22Rv1 (cell line): Measurements from ENCODE around the gene GDF9.

Experiments used
- H3K27ac ChIP-seq: fragments of 450-650 bp; 2 replicates; pipeline ENCODE4 v1.5.1; 2017
- ZFX ChIP-seq: fragments of 450-650 bp; IDR thresholded peaks from 2 replicates; pipeline ENCODE4 v1.6.1; 2017; ENCODE audit warnings: antibody characterized with exemption, borderline replicate concordance
- TF ChIP-seq, protein P1 (sequence below): fragments of 450-650 bp; IDR thresholded peaks from 2 replicates; pipeline ENCODE4 v1.5.1; 2017; ENCODE audit warnings: mild to moderate bottlenecking

GDF9 gene

DNA sequence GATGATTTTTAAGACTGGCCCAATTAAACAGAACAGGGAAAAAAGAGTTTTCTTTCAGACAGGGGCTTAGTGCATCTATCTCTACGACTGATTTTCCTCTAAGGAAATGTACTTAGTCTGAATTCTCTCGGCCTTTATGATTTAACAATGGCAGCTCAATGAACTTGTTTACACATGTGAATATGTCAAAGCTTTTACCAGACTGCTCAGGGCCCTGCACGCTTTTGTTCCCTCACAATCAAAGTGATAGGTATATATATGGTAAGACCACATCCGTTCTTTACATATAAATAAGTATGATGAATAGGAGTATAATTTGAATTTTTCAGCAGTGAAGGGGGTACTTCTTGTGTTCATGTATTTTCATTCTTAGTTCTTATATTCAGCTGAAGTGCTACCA lies 34.8 kb upstream of the GDF9 start:
- no peak overlapping the region for H3K27ac ChIP-seq
- TF ChIP-seq, protein P1, sequence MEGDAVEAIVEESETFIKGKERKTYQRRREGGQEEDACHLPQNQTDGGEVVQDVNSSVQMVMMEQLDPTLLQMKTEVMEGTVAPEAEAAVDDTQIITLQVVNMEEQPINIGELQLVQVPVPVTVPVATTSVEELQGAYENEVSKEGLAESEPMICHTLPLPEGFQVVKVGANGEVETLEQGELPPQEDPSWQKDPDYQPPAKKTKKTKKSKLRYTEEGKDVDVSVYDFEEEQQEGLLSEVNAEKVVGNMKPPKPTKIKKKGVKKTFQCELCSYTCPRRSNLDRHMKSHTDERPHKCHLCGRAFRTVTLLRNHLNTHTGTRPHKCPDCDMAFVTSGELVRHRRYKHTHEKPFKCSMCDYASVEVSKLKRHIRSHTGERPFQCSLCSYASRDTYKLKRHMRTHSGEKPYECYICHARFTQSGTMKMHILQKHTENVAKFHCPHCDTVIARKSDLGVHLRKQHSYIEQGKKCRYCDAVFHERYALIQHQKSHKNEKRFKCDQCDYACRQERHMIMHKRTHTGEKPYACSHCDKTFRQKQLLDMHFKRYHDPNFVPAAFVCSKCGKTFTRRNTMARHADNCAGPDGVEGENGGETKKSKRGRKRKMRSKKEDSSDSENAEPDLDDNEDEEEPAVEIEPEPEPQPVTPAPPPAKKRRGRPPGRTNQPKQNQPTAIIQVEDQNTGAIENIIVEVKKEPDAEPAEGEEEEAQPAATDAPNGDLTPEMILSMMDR, result no peak
- TF ChIP-seq ZFX, result no peak

DNA sequence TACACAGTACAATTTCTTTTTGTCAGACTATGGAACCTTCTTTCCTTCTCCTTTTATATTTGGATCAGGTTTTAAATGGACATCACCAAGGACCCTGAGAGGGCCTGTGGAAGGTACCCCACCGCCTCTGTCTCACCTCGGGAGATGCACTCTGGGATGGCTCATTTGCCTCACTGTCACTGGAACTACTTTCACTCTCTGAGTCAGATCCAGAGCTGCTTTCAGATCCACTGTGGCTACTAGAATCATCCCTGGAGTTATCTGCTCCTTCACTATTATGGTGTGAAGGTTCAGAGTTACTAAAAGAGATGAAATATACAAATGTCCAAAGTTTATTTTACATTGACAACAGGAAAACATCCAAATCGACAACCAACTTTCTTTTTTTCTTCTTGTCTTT lies 31.8 kb upstream of the GDF9 start:
- TF ChIP-seq, protein P1, result no peak
- TF ChIP-seq ZFX, result no peak
- H3K27ac ChIP-seq, result no peak overlapping the region

DNA sequence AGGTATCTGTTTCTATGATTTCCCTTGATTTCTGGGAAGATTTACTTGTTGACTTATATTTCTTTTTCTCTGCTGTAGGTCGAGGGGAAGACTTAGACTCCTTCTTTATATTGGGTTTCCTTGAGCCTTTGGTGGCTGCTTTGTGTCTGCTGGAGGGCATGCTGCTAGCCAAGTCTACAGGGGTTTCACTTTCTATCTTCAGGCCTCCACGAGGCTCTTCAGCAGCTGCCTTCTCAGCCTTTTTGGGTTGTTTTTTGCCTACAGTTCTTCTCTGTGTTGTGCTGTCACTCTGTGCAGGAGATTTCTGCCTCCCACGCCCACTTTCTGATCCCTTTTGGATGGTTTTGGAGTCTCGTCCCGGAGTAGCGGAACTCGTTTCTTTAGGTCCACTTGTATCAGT lies 30.4 kb upstream of the GDF9 start:
- TF ChIP-seq ZFX, result no peak
- TF ChIP-seq, protein P1, result no peak
- no peak overlapping the region for H3K27ac ChIP-seq

DNA sequence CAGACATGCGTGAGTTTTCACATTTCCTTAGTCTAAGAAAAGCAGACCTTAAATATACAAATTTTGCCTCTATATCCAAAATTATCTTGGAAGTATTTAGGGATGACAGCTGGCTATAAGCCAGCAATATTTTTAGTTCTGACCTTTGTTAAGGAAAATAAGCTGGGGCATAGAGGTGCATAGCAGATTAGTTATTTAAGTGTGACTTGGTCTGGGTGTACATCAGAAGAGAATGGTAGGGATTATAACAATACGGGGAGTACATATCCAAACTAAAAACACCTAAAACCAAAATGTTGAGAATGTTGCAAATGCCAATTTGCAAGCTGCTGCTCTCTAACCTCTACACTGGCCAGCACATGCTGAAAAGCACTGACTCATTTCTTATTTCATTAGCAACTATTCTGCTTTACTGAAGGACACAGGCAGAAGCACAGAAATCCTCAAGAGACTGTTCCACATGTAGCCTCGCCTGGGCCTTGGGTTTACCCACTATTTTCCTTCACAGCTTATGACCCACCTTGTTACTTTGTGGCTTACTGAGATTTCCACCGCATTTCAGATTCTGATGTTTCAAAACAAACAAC lies 29.5 kb upstream of the GDF9 start:
- H3K27ac ChIP-seq, result no peak overlapping the region
- TF ChIP-seq ZFX, result no peak
- TF ChIP-seq, protein P1, result no peak

DNA sequence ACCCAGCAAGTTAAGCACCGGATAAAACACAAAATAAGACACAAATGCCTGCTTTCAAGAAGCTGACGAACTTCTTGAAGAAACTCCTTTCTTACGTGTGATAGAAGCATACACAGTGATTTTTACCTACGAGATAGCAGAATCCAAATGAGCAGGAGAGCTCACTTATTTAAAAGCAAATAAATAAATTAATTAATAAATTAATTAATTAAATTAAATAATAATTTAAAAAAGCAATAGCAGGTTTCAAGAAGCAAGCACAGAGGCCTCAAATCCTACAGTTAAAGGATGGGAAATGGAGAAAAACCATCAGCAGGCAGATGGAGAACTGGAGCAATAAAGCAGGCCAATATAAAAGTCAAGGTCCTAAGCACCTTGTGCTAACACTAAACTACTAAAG lies 24.5 kb upstream of the GDF9 start:
- TF ChIP-seq, protein P1, result no peak
- no peak for TF ChIP-seq ZFX

DNA sequence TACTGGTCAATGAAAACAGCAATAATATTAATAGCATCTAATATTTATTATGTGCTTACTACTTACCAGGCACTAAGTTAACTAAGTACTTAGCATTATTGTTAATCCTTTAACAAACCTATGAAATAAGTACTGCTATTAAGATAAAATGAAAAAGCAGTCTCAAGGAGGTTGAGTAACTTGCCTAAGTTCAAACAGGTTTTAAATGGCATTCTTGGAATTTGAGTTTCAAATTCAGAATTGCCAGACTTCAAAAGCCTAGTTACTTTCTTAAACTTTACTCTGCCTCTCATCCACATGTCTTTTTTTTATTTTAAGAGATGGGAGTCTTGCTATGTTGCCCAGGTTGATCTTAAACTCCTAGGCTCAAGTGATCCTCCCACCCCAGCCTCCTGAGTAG lies 23.2 kb upstream of the GDF9 start:
- TF ChIP-seq ZFX, result no peak
- TF ChIP-seq, protein P1, result no peak
- no peak overlapping the region for H3K27ac ChIP-seq

More for the DNA sequence above, 24.5 kb upstream of the GDF9 start:
- no peak overlapping the region for H3K27ac ChIP-seq

DNA sequence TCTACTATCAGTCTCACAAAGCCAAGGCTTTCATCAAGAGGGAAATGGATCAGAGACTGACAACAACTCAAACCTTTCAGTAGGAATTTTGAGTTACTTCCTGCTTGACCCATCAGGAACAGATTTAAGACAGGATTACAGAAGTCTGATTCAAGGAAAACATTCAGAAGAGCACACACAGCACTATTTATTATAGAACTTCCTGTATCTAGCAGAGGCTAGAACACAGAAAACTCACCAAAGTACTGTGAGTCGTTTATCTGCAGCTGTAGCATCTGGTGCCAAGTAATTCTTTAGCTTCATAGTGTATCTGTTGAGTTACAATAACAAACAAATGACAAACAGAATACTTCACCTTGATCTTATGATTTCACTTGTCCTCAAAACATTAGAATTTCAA lies 21.0 kb upstream of the GDF9 start:
- TF ChIP-seq ZFX, result no peak
- TF ChIP-seq, protein P1, result no peak
- H3K27ac ChIP-seq, result no peak overlapping the region
